H9 (cell line): Measurements from ENCODE around the gene IFT25. TPM values are rescaled to one million over a fixed set of nuclear protein-coding genes. Genes with fewer than 3 reads are reported as not detected.

Experiments used
- DNase-seq: peaks from one replicate; pipeline ENCODE4 v3.0.0-alpha.2; 2017
- H2AFZ ChIP-seq: one replicate; pipeline ENCODE4 v1.6.1; 2013; ENCODE audit warnings: mild to moderate bottlenecking, low read length, control low read depth, moderate library complexity
- H2AK5ac ChIP-seq: 2 replicates; pipeline ENCODE4 v1.6.1; 2013; ENCODE audit warnings: low read length, control low read depth, mixed read lengths; ENCODE audit not compliant: insufficient read length
- H2BK120ac ChIP-seq: one replicate; pipeline ENCODE4 v1.6.1; 2013; ENCODE audit warnings: low read depth, mild to moderate bottlenecking, low read length, control low read depth, inconsistent platforms; ENCODE audit not compliant: poor library complexity, severe bottlenecking
- H2BK12ac ChIP-seq: 2 replicates; pipeline ENCODE4 v1.6.1; 2013; ENCODE audit warnings: low read length, control low read depth, mixed read lengths, low read depth; ENCODE audit not compliant: insufficient read length
- H2BK15ac ChIP-seq: 2 replicates; pipeline ENCODE4 v1.6.1; 2013; ENCODE audit warnings: low read depth, low read length, control low read depth
- H2BK20ac ChIP-seq: one replicate; pipeline ENCODE4 v1.6.1; 2013; ENCODE audit warnings: low read depth, mild to moderate bottlenecking, low read length, control low read depth, inconsistent platforms; ENCODE audit not compliant: poor library complexity, severe bottlenecking
- H2BK5ac ChIP-seq: 2 replicates; pipeline ENCODE4 v1.6.1; 2013; ENCODE audit warnings: low read length, control low read depth, mixed read lengths; ENCODE audit not compliant: insufficient read length
- H3K14ac ChIP-seq: 2 replicates; pipeline ENCODE4 v1.6.1; 2013; ENCODE audit warnings: low read length, control low read depth; ENCODE audit not compliant: insufficient read depth
- H3K18ac ChIP-seq: 2 replicates; pipeline ENCODE4 v1.6.1; 2013; ENCODE audit warnings: low read depth, mild to moderate bottlenecking, mixed read lengths, low read length, control low read depth; ENCODE audit not compliant: insufficient read length
- H3K23ac ChIP-seq: 2 replicates; pipeline ENCODE4 v1.6.1; 2013; ENCODE audit warnings: low read length, control low read depth, mixed read lengths, low read depth; ENCODE audit not compliant: insufficient read length
- H3K23me2 ChIP-seq: 2 replicates; pipeline ENCODE4 v1.6.1; 2013; ENCODE audit warnings: low read depth, mild to moderate bottlenecking, mixed read lengths, low read length, control low read depth; ENCODE audit not compliant: insufficient read length, poor library complexity, severe bottlenecking
- H3K27ac ChIP-seq: 2 replicates; pipeline ENCODE4 v1.5.1; 2013; ENCODE audit warnings: low read length, control low read depth, mixed read lengths, low read depth; ENCODE audit not compliant: insufficient read length
- H3K27me3 ChIP-seq: 2 replicates; pipeline ENCODE4 v1.6.1; 2013; ENCODE audit warnings: low read length, control low read depth, inconsistent platforms; ENCODE audit not compliant: insufficient read depth
- H3K4ac ChIP-seq: 2 replicates; pipeline ENCODE4 v1.6.1; 2013; ENCODE audit warnings: low read depth, mild to moderate bottlenecking, control low read depth, inconsistent platforms, low read length, moderate library complexity
- H3K4me1 ChIP-seq: 2 replicates; pipeline ENCODE4 v1.6.1; 2013; ENCODE audit warnings: low read length, control low read depth, inconsistent platforms; ENCODE audit not compliant: insufficient read depth
- H3K4me2 ChIP-seq: 2 replicates; pipeline ENCODE4 v1.6.1; 2013; ENCODE audit warnings: low read length, control low read depth, mixed read lengths; ENCODE audit not compliant: insufficient read length, insufficient read depth
- H3K56ac ChIP-seq: 2 replicates; pipeline ENCODE4 v1.6.1; 2013; ENCODE audit warnings: low read depth, mild to moderate bottlenecking, mixed read lengths, low read length, control low read depth; ENCODE audit not compliant: insufficient read length
- H3K79me1 ChIP-seq: 2 replicates; pipeline ENCODE4 v1.6.1; 2013; ENCODE audit warnings: low read depth, mild to moderate bottlenecking, moderate library complexity, low read length, control low read depth, inconsistent platforms; ENCODE audit not compliant: insufficient read depth, poor library complexity, severe bottlenecking
- H3K79me2 ChIP-seq: 2 replicates; pipeline ENCODE4 v1.6.1; 2013; ENCODE audit warnings: low read length, control low read depth, inconsistent platforms; ENCODE audit not compliant: insufficient read depth
- H3K9ac ChIP-seq: 2 replicates; pipeline ENCODE4 v1.6.1; 2013; ENCODE audit warnings: low read length, control low read depth, mixed read lengths; ENCODE audit not compliant: insufficient read length; ENCODE audit errors: extremely low read depth
- H3K9me3 ChIP-seq: one replicate; pipeline ENCODE4 v1.6.1; 2013; ENCODE audit warnings: low read depth, low read length, inconsistent platforms; ENCODE audit not compliant: control insufficient read depth
- H3T11ph ChIP-seq: one replicate; pipeline ENCODE4 v1.6.1; 2013; ENCODE audit warnings: mild to moderate bottlenecking, low read length, control low read depth, inconsistent platforms
- H4K20me1 ChIP-seq: one replicate; pipeline ENCODE4 v1.6.1; 2013; ENCODE audit not compliant: control insufficient read depth, insufficient read length, insufficient read depth
- H4K5ac ChIP-seq: 2 replicates; pipeline ENCODE4 v1.6.1; 2013; ENCODE audit warnings: low read depth, mild to moderate bottlenecking, mixed read lengths, low read length, control low read depth; ENCODE audit not compliant: insufficient read length
- H4K8ac ChIP-seq: replicated peaks from 2 replicates; pipeline ENCODE4 v1.6.1; 2013; ENCODE audit warnings: low read length, control low read depth, mixed read lengths, low read depth; ENCODE audit not compliant: insufficient read length
- H4K91ac ChIP-seq: 2 replicates; pipeline ENCODE4 v1.6.1; 2013; ENCODE audit warnings: low read depth, mild to moderate bottlenecking, moderate library complexity, mixed read lengths, low read length, control low read depth; ENCODE audit not compliant: insufficient read length
- H3K27ac Mint-ChIP-seq, 3 experiments: 2 replicates in 2 of 3; 3 replicates in 1 of 3; pipeline ENCODE4 v1.8.0; 2020 to 2021; ENCODE audit warnings: mixed read lengths in 3 of 3, mild to moderate bottlenecking in 1 of 3, moderate library complexity in 1 of 3
- H3K27me3 Mint-ChIP-seq: 2 replicates; pipeline ENCODE4 v1.8.0; 2021; ENCODE audit warnings: low read depth, mild to moderate bottlenecking, moderate library complexity, mixed read lengths
- H3K36me3 Mint-ChIP-seq, 3 experiments: 2 replicates in 2 of 3; 3 replicates in 1 of 3; pipeline ENCODE4 v1.8.0; 2020 to 2021; ENCODE audit warnings: low read depth in 3 of 3, mixed read lengths in 3 of 3; ENCODE audit not compliant: insufficient read depth in 1 of 3
- H3K4me1 Mint-ChIP-seq, 2 experiments: 2 replicates each; pipeline ENCODE4 v1.8.0; 2020; ENCODE audit warnings: mixed read lengths in 2 of 2
- H3K4me3 Mint-ChIP-seq, 2 experiments: 2 replicates in 1 of 2; 3 replicates in 1 of 2; pipeline ENCODE4 v1.8.0; 2020 to 2021; ENCODE audit warnings: mild to moderate bottlenecking in 2 of 2, mixed read lengths in 2 of 2, moderate library complexity in 1 of 2
- H3K9me3 Mint-ChIP-seq, 2 experiments: 2 replicates in 1 of 2; 3 replicates in 1 of 2; pipeline ENCODE4 v1.8.0; 2020; ENCODE audit warnings: mild to moderate bottlenecking in 2 of 2, mixed read lengths in 2 of 2, moderate library complexity in 1 of 2
- CTCF ChIP-seq: fragments of 200-600 bp; sonication (generic); conservative IDR thresholded peaks from 3 replicates; pipeline ENCODE4 v1.8.0; 2021; ENCODE audit warnings: antibody characterized with exemption, mild to moderate bottlenecking
- WGBS: extraction: QIAGEN DNeasy Blood & Tissue Kit; methylation state at CpG from one replicate; pipeline ENCODE4 v1.1.7; 2013; ENCODE audit warnings: missing lambda C conversion rate, low lambda C conversion rate, mixed read lengths; ENCODE audit not compliant: insufficient read length; ENCODE audit errors: extremely low coverage; 5-methylcytosine and 5-hydroxymethylcytosine counted together
- total RNA-seq: library from RNA; stranded (reverse); gene quantifications from 2 replicates; pipeline ENCODE4 v1.2.1, GENCODE V29; 2021

IFT25 gene
- total RNA-seq, 1 experiment from 2014 or later = 36.8 TPM

GRCh38 chr1:53890522-53890941 is 55.0 kb downstream of the IFT25 start:
- H3K14ac ChIP-seq = no peak overlapping the region
- no peak overlapping the region for H2BK15ac ChIP-seq
- Mint-ChIP-seq H3K4me3 (peak overlapping the region; percentile 93 to 95; a peak in 2 of 5 replicates), H3K27ac (no peak overlapping the region), H3K4me1 (peaks cover 12 to 19% of the 10 kb centered on the region in 2 experiments), H3K27me3 (peaks cover 8% of the 10 kb centered on the region), H3K9me3 (no peaks in the 10 kb centered on the region), H3K36me3 (peaks cover 0 to 15% (median 4%) of the 10 kb centered on the region in 3 experiments; a peak in 3 of 7 replicates)
- no peaks in the 10 kb centered on the region; the same call in 1 of the 2 replicates for H3K4me1 ChIP-seq
- peak overlapping the region; percentile 17 for H2AFZ ChIP-seq
- no peaks in the 10 kb centered on the region for H3K27me3 ChIP-seq
- no peak overlapping the region for H3K18ac ChIP-seq
- no peak overlapping the region for H2BK20ac ChIP-seq
- H4K8ac ChIP-seq = no peak overlapping the region
- no peaks in the 10 kb centered on the region for H3K9me3 ChIP-seq
- H4K91ac ChIP-seq = no peak overlapping the region
- no peak overlapping the region for H2BK12ac ChIP-seq
- no peak overlapping the region for H3T11ph ChIP-seq
- H3K4ac ChIP-seq = no peak overlapping the region
- no peaks in the 10 kb centered on the region for H3K79me1 ChIP-seq
- WGBS = no CpG with 5 or more reads among the region's 7 CpGs
- H2BK120ac ChIP-seq = no peak overlapping the region
- H3K23ac ChIP-seq = no peak overlapping the region
- no peak overlapping the region for H3K9ac ChIP-seq
- no peak overlapping the region for H2AK5ac ChIP-seq
- H3K23me2 ChIP-seq = no peaks in the 10 kb centered on the region
- no peaks in the 10 kb centered on the region for H4K20me1 ChIP-seq
- H4K5ac ChIP-seq = no peak overlapping the region
- no peak overlapping the region for H2BK5ac ChIP-seq
- no peak overlapping the region for H3K27ac ChIP-seq
- no peak overlapping the region for H3K56ac ChIP-seq
- no peak for TF ChIP-seq CTCF
- H3K79me2 ChIP-seq = no peaks in the 10 kb centered on the region
- peak overlapping the region; percentile 74 for H3K4me2 ChIP-seq
- DNase-seq = no peak
